Prostate gland (tissue), 2 donors: Measurements from ENCODE around the gene C6orf136. TPM values are rescaled to one million over a fixed set of nuclear protein-coding genes. Genes with fewer than 3 reads are reported as not detected.
"Not testable (repeated sequence)": the region's sequence is repeated elsewhere in the genome, so short reads cannot be mapped to it uniquely, and the experiment has no call there.

Experiments used
- DNase-seq: peaks from one replicate; pipeline ENCODE4 v3.0.0-alpha.2; 2019; ENCODE audit warnings: low spot score
- H3K27ac ChIP-seq, 2 donors: fragments of 200-600 bp; sonication (generic); 2 replicates each; pipeline ENCODE4 v1.5.1; 2017 to 2019
- H3K27me3 ChIP-seq: fragments of 200-600 bp; sonication (generic); replicated peaks from 2 replicates; pipeline ENCODE4 v1.5.1; 2019; ENCODE audit not compliant: insufficient read depth
- H3K36me3 ChIP-seq, 2 donors: fragments of 200-600 bp; sonication (generic); 1 replicate in 1 of 2; 2 replicates in 1 of 2; pipeline versions ENCODE4 v1.5.1 to v1.8.1; 2017 to 2019
- H3K4me1 ChIP-seq: fragments of 200-600 bp; sonication (generic); replicated peaks from 2 replicates; pipeline ENCODE4 v1.5.1; 2019
- H3K4me3 ChIP-seq, 2 donors: fragments of 200-600 bp; sonication (generic); 2 replicates each; pipeline ENCODE4 v1.5.1; 2017 to 2019
- H3K9me3 ChIP-seq: fragments of 200-600 bp; sonication (generic); 2 replicates; pipeline ENCODE4 v1.5.1; 2017
- POLR2A ChIP-seq: fragments of 450-650 bp; IDR thresholded peaks from one replicate; pipeline ENCODE4 v1.6.1; 2016; ENCODE audit warnings: antibody characterized with exemption, mild to moderate bottlenecking
- POLR2AphosphoS5 ChIP-seq: sonication (generic); formaldehyde crosslinking; IDR thresholded peaks from one replicate; pipeline ENCODE4 v1.6.1; 2017; ENCODE audit warnings: antibody characterized with exemption
- WGBS: methylation state at CpG from one replicate; pipeline ENCODE4 v1.1.5; 2018; 5-methylcytosine and 5-hydroxymethylcytosine counted together
- intact Hi-C: fragments of 100-400 bp; cut with DNase I; formaldehyde crosslinking; loops from one replicate; pipeline ENCODE4 v1.14.2; 2022
- total RNA-seq, 2 donors: library from RNA; depleted of rRNA; stranded (reverse); fragments of >200 nt; gene quantifications; one replicate each; pipeline ENCODE4 v1.1.0, GENCODE V29; 2016
- TF ChIP-seq, protein P1 (sequence below), 4 experiments: fragments of 200-600 bp in 2 of 4; fragments of 450-650 bp in 2 of 4; sonication (generic) in 2 of 4; IDR thresholded peaks; 1 replicate in 3 of 4; 2 replicates in 1 of 4; pipeline ENCODE4 v1.5.1; 2016 to 2019; ENCODE audit warnings: antibody characterized with exemption in 4 of 4, mild to moderate bottlenecking in 2 of 4, moderate library complexity in 2 of 4

The C6orf136 gene
- total RNA-seq, 2 donors from 2014 or later = 12.8 to 18.5 TPM

DNA sequence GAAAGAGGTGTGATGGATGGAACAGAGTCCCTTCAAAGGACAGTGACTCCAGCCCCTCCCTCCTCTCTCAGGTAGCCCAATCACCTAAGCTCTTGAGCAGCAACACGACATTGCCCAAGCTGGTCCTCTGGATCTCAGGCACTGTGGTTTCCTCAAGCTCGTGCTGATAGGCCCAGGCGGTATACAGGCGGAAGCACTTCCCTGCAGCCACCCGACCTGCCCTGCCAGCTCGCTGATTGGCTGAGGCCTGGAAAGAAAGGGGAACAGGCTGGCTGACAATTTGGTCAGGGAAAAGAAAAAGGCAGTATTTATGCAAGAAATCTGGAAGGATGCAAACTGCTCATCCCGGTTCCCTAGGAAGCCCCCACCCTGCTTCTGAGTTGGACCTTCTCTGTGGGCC, 9.6 kb downstream of the C6orf136 start:
- no peak for DNase-seq
- peaks cover 24 to 49% of the 10 kb centered on the region in 2 donors for H3K36me3 ChIP-seq
- no peaks in the 10 kb centered on the region for H3K4me1 ChIP-seq
- no peaks in the 10 kb centered on the region for H3K9me3 ChIP-seq
- no peak overlapping the region for H3K4me3 ChIP-seq
- no peak overlapping the region for H3K27ac ChIP-seq
- 76% methylated on average over 7 of the region's 7 CpGs for WGBS
- intact Hi-C loops = no loop called here
- TF ChIP-seq, protein P1, sequence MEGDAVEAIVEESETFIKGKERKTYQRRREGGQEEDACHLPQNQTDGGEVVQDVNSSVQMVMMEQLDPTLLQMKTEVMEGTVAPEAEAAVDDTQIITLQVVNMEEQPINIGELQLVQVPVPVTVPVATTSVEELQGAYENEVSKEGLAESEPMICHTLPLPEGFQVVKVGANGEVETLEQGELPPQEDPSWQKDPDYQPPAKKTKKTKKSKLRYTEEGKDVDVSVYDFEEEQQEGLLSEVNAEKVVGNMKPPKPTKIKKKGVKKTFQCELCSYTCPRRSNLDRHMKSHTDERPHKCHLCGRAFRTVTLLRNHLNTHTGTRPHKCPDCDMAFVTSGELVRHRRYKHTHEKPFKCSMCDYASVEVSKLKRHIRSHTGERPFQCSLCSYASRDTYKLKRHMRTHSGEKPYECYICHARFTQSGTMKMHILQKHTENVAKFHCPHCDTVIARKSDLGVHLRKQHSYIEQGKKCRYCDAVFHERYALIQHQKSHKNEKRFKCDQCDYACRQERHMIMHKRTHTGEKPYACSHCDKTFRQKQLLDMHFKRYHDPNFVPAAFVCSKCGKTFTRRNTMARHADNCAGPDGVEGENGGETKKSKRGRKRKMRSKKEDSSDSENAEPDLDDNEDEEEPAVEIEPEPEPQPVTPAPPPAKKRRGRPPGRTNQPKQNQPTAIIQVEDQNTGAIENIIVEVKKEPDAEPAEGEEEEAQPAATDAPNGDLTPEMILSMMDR (IDR thresholded peaks at IDR 0.05) = no peak
- no peaks in the 10 kb centered on the region for H3K27me3 ChIP-seq

DNA sequence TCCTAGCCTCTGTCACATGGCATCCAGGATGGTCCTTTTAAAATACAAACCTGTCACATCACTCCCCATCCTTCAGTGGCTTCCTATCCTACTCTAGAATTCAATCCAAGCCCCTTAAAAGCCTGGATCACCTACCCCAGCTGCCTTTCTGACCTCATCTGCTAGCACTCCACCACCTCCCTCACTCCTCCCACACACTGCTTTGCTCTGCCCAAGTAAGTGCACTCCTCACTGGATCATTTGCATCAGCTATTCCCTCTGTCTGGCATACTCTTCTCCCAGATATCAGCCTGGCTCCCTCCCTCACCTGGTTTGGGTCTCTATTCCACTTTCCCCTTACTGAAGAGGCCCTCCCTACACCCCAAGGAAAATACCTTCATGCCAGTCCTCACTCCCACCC, 10.5 kb downstream of the C6orf136 start:
- Histone ChIP-seq H3K4me1 (no peaks in the 10 kb centered on the region), H3K27ac (no peak overlapping the region), H3K36me3 (peaks cover 28 to 51% of the 10 kb centered on the region in 2 donors), H3K27me3 (no peaks in the 10 kb centered on the region), H3K9me3 (no peaks in the 10 kb centered on the region), H3K4me3 (no peak overlapping the region)
- no peak for TF ChIP-seq POLR2AphosphoS5
- TF ChIP-seq, protein P1 (IDR thresholded peaks at IDR 0.05) = no peak
- TF ChIP-seq POLR2A = no peak
- intact Hi-C loops = no loop called here
- DNase-seq = no peak

DNA sequence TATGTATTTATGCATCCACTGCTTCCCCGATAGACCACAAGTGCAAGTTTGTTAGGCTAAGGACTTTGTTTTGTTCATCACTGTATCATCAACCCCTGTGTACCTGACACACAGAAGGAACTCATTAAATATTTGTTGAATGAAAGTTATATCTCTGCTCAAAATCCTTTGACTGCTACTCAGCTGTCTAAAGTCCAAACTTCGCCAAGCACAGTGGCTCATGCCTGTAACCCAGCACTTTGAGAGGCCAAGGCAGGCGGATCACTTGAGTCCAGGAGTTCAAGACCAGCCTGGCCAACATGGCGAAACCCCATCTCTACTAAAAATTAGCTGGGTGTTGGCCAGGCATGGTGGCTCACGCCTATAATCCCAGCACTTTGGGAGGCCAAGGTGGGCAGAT, 11.0 kb downstream of the C6orf136 start:
- H3K36me3 ChIP-seq = peaks cover 28 to 56% of the 10 kb centered on the region in 2 donors
- not testable (repeated sequence) for H3K27ac ChIP-seq
- 96% methylated on average over 5 of the region's 5 CpGs for WGBS

DNA sequence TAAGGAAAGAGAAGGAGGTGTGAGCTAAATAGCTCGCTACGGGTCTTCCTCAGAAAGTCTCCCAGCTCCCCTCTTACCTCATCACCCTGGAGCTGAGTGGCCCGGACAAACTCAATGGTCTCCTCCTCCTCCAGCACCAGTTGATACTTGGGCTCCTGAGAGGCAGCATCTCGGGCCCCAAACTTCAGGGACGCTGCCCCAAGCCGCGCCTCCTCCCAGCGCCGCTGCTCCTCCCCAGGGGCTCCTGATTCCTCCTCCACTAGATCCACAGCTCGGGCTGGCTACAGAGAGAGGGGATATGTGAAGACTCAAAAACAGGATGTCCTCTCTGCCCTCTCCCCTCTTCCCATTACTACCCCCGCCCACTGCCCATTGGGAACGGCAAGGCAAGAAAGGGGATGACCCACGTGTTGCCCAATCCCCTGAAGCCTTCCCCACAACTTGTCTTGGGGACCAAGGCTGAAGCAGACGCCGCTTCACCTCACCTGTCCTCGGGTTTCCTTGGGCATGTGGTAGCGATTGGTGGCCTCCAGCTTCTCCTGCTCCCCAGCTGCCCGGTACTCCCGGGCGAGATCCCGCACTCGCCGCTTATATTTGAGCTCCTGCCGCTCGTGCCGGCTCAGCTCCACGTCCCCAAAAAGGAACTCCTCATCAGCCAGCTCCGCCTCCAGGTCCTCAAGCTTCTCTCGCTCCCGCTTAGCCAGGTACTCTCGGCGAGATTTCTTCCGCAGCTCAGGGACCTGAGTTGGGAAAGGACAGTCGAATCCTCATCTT, 18.2 kb downstream of the C6orf136 start:
- Histone ChIP-seq H3K27ac (no peak overlapping the region), H3K27me3 (no peaks in the 10 kb centered on the region), H3K4me1 (no peaks in the 10 kb centered on the region), H3K4me3 (no peak overlapping the region), H3K9me3 (no peaks in the 10 kb centered on the region), H3K36me3 (peaks cover 29 to 33% of the 10 kb centered on the region in 2 donors)
- intact Hi-C loops = no loop called here
- TF ChIP-seq, protein P1 (IDR thresholded peaks at IDR 0.05) = no peak
- no peak for TF ChIP-seq POLR2AphosphoS5
- TF ChIP-seq POLR2A = no peak
- 92% methylated on average over 34 of the region's 34 CpGs for WGBS
- DNase-seq = no peak

More for the DNA sequence above, 11.0 kb downstream of the C6orf136 start:
- H3K4me1 ChIP-seq, H3K4me3 ChIP-seq, DNase-seq, H3K27me3 ChIP-seq, intact Hi-C loops, H3K9me3 ChIP-seq: not testable (repeated sequence)

DNA sequence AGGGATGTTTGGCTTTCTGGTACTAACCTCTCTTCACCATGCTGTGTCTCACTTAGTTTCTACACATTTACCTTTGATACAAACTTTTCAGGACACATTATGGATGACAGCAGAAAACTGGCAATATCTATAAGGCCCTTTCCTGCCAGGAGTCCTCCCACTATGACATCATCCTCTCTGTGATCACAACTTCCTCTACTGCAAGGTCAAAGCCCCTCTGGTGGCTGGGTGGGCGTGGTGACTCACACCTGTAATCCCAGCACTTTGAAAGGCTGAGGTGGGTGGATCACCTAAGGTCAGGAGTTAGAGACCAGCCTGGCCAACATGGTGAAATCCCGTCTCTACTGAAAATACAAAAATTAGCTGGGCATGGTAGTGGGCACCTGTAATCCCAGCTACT, 19.4 kb downstream of the C6orf136 start:
- WGBS = 88% methylated on average over 2 of the region's 2 CpGs
- H3K4me3 ChIP-seq, H3K27me3 ChIP-seq, H3K9me3 ChIP-seq, DNase-seq, H3K4me1 ChIP-seq, intact Hi-C loops, H3K27ac ChIP-seq: not testable (repeated sequence)
- H3K36me3 ChIP-seq = peaks cover 27 to 39% of the 10 kb centered on the region in 2 donors
